GM12874 (cell line): Measurements from ENCODE around the gene INPP4A.
A peak's percentile ranks its signal among the peaks of the same experiment; 100 is the strongest.

Experiments
- TF ChIP-seq, protein P1 (sequence below): IDR thresholded peaks from 2 replicates; pipeline ENCODE4 v1.5.1; 2011; ENCODE audit warnings: low read depth, mild to moderate bottlenecking, control low read depth, low read length, moderate library complexity; ENCODE audit not compliant: insufficient read depth

The INPP4A gene

DNA sequence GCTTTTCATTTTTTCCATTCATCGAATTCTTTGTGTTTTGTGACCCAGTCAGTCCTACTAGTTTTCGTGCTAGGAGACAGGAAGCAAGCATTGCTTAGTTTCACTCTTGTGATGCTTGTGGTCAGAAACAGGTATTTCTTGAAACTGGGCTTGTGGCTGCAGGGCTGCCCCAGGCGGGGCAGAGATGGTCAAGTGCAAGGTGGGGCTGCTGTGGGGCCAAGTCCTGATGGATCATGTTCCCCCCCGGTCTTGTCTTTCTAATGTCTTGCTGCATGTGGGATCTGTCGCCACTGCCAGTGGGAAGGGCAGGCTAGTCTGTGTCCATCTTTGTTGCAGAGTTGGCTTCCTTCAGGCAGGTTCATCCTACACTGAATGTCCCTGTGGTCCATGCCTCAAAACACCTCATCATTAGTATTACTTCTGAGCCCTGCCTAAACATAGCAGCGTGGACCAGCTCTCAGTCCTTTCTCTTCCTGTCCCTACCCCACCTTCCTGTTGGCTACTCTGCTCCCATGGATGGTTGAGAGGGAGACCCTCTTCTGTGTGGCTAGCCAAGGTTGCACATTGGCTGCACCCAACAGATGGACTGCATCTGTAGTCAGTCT lies 38.7 kb downstream of the INPP4A start:
- TF ChIP-seq, protein P1, sequence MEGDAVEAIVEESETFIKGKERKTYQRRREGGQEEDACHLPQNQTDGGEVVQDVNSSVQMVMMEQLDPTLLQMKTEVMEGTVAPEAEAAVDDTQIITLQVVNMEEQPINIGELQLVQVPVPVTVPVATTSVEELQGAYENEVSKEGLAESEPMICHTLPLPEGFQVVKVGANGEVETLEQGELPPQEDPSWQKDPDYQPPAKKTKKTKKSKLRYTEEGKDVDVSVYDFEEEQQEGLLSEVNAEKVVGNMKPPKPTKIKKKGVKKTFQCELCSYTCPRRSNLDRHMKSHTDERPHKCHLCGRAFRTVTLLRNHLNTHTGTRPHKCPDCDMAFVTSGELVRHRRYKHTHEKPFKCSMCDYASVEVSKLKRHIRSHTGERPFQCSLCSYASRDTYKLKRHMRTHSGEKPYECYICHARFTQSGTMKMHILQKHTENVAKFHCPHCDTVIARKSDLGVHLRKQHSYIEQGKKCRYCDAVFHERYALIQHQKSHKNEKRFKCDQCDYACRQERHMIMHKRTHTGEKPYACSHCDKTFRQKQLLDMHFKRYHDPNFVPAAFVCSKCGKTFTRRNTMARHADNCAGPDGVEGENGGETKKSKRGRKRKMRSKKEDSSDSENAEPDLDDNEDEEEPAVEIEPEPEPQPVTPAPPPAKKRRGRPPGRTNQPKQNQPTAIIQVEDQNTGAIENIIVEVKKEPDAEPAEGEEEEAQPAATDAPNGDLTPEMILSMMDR = no peak

DNA sequence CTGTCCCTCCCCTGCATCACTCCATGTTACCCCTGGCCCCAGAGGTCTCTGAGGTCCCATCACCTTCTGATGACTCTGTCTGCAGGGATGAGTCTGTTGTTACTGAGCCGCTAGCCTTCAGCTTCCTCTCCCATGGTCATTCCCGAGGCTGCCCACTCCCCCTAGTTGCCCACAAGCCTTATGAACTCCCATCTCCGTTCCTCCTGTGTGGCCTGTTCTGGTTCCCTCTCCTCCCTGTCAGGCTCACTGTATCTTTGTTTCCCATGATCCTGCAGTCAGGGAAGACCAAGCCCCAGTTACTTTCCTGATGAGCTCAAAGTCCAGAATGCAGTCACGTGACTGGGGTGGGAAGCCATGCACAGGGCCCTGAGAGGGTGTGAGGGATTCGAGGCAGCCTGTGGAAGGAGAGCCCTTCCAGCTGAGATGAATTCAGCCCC lies 39.5 kb downstream of the INPP4A start:
- TF ChIP-seq, protein P1 = no peak

DNA sequence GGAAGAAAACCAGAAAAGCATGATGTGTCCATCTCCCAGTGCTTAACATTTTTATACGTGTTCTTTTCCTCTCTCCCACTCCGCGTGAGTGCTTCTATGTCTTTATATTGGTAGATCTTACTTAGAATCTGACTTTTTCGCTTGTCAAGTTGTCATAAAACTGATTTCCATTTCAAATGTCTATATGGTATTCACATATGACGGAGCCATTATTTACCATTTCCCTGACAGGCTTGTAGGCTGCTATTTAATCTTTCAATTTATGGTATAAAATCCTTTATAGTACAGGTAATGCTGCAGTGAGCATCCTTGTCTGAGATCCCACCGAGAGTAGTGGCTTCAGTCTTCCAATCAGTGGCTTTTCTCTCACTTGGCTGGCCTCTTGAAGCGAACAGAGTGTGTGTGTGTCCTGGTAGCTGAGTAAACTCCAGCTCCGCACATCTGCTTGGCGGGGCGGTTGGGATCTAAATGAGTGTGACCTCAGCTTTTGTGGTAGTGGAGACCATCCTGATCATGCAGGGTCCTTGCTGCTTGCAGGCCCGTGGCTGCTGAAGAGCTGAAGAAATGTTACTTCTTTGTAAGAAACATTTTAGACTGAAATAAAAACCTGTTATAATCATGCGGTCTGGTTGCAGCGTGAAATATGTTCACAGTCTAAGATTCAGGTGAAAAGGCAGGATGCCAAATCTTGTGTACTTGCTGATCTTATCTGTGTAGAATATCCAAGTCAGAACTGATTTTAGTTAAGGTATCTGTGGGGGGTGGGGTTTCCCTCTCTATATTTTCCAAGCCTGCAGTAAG lies 40.2 kb downstream of the INPP4A start:
- TF ChIP-seq, protein P1 = no peak

DNA sequence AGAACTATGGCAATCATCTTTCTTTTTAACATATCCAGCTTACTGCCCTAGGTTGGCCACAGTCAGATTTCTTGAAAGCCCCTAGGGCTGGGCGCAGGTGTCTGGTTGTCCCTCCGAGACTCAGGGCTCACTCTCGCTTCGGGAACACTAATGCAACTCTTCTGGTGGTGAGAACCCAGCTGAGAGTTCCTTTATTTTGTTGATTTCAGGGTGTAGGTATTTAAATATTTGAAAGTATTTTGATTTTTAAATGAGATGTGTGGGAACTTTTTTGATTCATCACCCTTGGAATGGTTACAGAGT lies 40.7 kb downstream of the INPP4A start:
- TF ChIP-seq, protein P1 = no peak

DNA sequence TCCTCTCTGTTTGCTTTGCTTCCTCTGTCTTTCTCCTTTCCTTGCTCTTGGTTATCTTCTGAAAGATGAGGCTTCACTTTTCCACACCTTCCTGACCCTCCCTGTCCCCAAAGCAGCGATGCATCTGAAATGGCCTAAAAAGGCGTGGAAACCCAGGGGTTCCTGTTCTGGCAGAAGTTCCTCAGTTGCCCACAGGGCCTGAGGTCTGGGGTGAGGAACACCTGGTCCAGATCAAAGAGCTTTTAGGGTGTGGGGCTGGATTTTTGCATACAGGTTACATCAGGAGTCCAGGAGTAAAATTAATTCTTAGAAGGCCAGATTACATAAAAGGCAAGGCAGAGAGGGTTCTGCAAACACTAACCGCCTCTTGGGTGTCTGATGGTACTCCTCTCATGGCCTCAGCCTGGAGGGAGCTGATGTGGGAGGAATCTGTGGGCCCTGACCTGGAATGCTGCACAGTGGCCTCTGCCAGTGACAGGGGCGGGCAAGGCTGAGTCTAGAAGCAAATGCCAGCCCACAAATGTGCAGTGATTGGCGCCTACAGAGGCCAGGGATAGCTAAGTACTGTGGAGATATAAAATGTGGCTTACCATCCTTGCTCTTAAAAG lies 41.8 kb downstream of the INPP4A start:
- TF ChIP-seq, protein P1 = no peak

DNA sequence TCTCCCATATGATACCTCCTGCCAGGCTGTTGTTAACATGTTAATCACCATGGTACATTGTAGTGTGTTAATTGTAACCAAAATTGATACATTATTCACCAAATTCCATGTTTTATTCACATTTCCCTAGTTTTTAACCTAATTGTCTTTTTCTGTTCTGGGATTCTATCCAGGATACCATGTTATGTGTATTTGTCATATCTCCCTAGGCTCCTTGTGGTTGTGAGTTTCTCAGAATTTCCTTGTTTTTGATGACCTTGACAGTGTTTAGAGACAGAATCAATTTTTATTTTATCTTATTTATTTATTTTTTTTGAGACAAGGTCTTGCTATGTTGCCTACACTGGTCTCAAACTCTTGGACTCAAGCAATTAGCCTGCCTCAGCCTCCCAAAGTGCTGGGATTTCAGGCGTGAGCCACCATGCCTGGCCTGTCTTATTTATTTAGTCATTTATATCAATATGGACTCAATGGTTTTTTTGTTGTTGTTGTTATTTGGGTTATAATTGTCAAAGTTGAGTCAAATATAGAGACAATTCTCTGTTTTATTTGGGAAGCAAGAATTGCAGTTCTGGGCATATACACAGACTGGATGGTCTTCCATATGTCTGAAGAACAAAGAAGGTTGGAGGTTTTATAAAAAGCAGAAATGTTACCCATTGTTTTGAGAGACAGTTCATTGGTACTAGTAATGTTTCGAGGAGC lies 42.6 kb downstream of the INPP4A start:
- TF ChIP-seq, protein P1 = no peak

DNA sequence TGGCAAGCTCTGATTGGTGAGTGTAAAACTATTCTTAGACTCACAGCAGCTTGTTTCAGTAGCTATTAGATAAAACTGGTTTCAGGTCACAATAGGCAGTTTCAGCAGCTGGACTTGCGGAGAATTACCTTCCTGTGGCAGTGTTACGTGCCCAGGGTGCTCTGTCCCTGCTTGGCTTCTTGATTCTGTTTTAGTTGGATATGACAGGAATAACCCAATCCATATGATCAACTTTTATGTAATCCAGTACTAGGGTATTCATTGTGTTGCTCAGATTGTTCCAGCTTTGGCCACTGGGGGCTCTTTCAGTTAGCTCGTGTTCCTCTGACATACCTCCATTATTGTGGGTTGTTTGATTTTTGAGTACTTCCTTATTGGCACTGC lies 43.1 kb downstream of the INPP4A start:
- TF ChIP-seq, protein P1 = peak; percentile 54; the same call in 1 of the 2 replicates
